GM19395 (cell line): ENCODE results near the gene CCR9.
"Not testable (repeated sequence)": the region's sequence is repeated elsewhere in the genome, so short reads cannot be mapped to it uniquely, and the experiment has no call there.

ENCODE experiments used
- ATAC-seq: cut with Tn5 transposase; IDR thresholded peaks from one replicate; pipeline ENCODE4 v1.9.1; 2021; ENCODE audit warnings: mild to moderate bottlenecking, moderate library complexity; ENCODE audit not compliant: unreplicated experiment

The CCR9 gene

GRCh38 chr3:45885979-45886705 is at the start of gene CCR9:
TSS of gene CCR9 (plus strand) at chr3:45886543. CDS start at chr3:45894934, 8,391 bp downstream.
- no peak for ATAC-seq

GRCh38 chr3:45838466-45838865 is 47.9 kb upstream of the CCR9 start:
- no peak for ATAC-seq

- peak; percentile 25 for ATAC-seq
These were observed 45.0 kb upstream of the CCR9 start for GRCh38 chr3:45841420-45841756.

GRCh38 chr3:45841757-45842491 is 44.4 kb upstream of the CCR9 start, which contains the start of gene LZTFL1:
TSS of gene LZTFL1 (minus strand) at chr3:45842119. CDS start at chr3:45841991, 128 bp downstream.
- peak; percentile 95 for ATAC-seq

- no peak for ATAC-seq
These were observed 43.3 kb upstream of the CCR9 start for GRCh38 chr3:45842851-45843625.

GRCh38 chr3:45844616-45845015 is 41.7 kb upstream of the CCR9 start:
- ATAC-seq, result no peak

- no peak for ATAC-seq
These were observed 38.0 kb upstream of the CCR9 start for GRCh38 chr3:45848392-45848791.

- peak; percentile 54 for ATAC-seq
These were observed 33.5 kb upstream of the CCR9 start for GRCh38 chr3:45852828-45853227.

GRCh38 chr3:45856323-45856722 is 30.0 kb upstream of the CCR9 start:
- ATAC-seq, result not testable (repeated sequence)

GRCh38 chr3:45857024-45857423 is 29.3 kb upstream of the CCR9 start:
- ATAC-seq, result not testable (repeated sequence)

GRCh38 chr3:45858809-45859543 is 27.4 kb upstream of the CCR9 start:
- ATAC-seq, result no peak

- ATAC-seq, result no peak
These were observed 25.9 kb upstream of the CCR9 start for GRCh38 chr3:45860481-45860880.

GRCh38 chr3:45861043-45861719 is 25.2 kb upstream of the CCR9 start:
- ATAC-seq, result peak; percentile 69

- peak; percentile 68 for ATAC-seq
These were observed 21.4 kb upstream of the CCR9 start for GRCh38 chr3:45864760-45865519.

GRCh38 chr3:45865563-45865962 is 20.8 kb upstream of the CCR9 start:
- no peak for ATAC-seq

GRCh38 chr3:45868213-45868612 is 18.1 kb upstream of the CCR9 start:
- ATAC-seq, result no peak

- no peak for ATAC-seq
These were observed 17.7 kb upstream of the CCR9 start for GRCh38 chr3:45868650-45869049.

- ATAC-seq, result no peak
These were observed 16.7 kb upstream of the CCR9 start for GRCh38 chr3:45869638-45870037.

- no peak for ATAC-seq
These were observed 16.2 kb upstream of the CCR9 start for GRCh38 chr3:45870099-45870498.

GRCh38 chr3:45871780-45872179 is 14.6 kb upstream of the CCR9 start:
- no peak for ATAC-seq
